VCaP (cell line): ENCODE measurements around the gene HPX.

Experiments
- H3K27ac ChIP-seq: fragments of 450-650 bp; 2 replicates; pipeline ENCODE4 v1.5.1; 2017
- TF ChIP-seq, protein P1 (sequence below): fragments of 450-650 bp; conservative IDR thresholded peaks from 2 replicates; pipeline ENCODE4 v1.5.1; 2017; ENCODE audit warnings: mild to moderate bottlenecking, moderate library complexity

Gene HPX

DNA sequence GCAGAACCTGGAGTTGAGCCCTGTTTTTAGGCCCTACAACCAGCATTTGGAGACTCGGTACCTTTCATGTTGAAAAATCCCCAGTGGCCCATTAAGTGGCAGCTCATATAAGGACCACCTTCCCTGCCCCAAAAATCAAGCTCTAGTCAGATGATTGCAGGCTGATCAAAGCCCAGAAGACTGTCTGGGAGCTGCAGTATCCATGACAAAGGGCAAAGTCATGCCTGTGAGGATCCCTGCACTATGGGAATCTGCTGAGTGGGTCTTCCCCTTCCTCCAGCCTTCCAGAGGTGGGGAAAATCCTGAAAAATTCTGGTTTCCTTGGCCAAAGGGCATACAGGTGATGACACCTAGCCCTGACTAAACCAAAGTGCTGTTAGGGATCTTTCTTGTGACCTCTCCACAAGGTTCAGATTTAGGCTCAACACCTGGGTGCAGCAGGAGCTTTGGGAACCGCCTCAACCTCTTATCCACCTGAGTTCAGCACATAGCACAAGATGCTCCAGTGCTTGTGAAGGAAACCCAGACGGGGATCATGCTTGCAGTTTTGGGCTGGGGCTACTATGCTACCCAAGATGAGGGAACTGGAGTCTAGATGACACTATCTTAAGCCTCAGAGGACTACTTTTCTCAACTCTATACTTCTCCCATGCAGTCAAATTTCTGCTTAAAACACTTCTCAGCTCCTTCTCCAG, 34.2 kb upstream of the HPX start:
- peak overlapping the region; percentile 100 for H3K27ac ChIP-seq
- TF ChIP-seq, protein P1, sequence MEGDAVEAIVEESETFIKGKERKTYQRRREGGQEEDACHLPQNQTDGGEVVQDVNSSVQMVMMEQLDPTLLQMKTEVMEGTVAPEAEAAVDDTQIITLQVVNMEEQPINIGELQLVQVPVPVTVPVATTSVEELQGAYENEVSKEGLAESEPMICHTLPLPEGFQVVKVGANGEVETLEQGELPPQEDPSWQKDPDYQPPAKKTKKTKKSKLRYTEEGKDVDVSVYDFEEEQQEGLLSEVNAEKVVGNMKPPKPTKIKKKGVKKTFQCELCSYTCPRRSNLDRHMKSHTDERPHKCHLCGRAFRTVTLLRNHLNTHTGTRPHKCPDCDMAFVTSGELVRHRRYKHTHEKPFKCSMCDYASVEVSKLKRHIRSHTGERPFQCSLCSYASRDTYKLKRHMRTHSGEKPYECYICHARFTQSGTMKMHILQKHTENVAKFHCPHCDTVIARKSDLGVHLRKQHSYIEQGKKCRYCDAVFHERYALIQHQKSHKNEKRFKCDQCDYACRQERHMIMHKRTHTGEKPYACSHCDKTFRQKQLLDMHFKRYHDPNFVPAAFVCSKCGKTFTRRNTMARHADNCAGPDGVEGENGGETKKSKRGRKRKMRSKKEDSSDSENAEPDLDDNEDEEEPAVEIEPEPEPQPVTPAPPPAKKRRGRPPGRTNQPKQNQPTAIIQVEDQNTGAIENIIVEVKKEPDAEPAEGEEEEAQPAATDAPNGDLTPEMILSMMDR, result no peak

DNA sequence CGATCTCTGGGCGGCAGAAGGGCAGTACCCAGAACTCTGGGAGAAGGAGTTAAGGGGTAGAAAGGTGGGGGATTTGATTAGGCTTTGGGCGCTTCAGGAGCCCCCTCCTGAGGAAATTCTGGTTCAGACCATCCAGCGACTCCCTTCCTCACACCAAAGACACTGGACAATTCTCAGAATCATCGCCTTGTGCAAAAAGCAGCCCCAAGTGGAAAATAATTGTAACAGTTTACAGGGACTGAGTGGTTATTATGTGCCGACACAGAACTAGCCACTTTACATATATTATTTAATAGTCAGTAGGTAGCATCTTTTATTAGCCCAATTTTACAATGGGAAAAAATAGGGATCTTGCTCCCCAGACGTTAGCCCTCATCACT, 33.6 kb upstream of the HPX start:
- peak overlapping the region; percentile 100 for H3K27ac ChIP-seq
- TF ChIP-seq, protein P1, result no peak; the same call in 1 of the 2 replicates

DNA sequence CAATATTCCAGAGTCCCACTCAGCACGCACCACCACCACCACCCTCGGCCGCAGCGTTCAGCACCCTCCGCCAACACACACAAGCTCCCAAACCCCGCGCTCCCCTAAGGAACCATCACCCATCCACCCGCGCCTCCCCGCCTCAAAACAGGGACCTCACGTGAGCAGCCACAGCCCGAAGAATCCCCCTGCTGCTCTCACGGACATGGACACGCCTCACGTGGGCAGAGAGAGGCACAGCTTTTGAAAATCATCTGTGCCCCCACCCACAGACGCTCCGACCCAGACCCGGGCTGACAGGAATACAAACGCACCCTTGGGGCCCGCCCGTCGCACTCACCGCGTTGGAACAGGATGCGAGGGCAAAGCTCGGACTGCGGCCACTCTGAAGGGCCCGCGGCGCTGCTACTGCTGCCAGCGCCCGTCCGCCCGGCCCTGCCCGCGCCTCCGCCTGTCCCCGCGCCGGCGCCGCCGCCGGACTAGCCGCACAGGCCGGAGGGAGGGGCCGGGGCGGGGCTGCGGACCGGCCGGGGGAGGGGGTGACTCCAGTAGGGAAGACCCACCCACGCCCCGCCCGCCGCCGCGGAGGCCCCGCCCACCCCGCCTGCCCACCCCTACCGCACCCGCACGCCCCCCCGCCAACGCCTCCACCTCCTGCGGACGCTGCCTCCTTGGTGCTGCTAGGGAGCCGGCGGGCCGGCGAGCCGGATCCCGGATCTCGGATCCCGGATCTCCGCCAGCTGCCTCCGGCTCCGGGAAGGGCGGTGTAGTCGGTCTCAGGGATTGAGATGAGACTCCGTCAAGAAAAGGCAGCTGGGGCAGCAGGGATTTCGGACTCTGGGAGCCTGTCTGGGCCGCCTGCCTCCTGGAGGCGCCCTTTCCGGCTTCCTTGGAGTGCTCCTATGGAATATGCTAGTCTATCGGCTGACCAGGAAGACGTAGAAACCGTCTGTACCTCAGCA, 32.9 kb upstream of the HPX start, which contains the start of gene TRIM3:
Gene TRIM3, minus strand, starts transcription at position 491 of the 962 bp plus-strand sequence. CDS start 8,246 bp downstream, outside the sequence.
- TF ChIP-seq, protein P1, result peak; percentile 33; the same call in 1 of the 2 replicates
- H3K27ac ChIP-seq, result peak within 1 kb of the TSS; percentile 100

DNA sequence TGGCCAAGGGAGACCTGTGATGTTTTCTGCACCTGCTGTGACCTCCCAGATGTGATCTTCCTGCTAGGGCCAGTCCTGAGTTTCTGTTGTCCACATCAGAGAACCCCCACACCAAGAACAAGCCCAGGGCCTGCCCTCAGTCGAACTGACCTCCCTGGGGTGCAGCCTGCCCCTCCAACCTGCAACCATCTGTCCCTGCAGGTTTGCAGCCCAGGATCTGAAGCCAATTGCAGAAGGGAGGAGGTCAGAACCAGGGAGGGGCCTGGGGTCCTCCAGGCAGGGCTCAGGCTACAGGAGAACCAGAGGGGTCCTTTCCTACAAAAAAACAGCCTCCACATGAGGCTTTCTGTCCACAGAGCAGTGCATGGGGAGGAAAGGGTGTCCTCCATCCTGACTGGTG, 32.1 kb upstream of the HPX start:
- TF ChIP-seq, protein P1, result no peak
- peak overlapping the region; percentile 100 for H3K27ac ChIP-seq

DNA sequence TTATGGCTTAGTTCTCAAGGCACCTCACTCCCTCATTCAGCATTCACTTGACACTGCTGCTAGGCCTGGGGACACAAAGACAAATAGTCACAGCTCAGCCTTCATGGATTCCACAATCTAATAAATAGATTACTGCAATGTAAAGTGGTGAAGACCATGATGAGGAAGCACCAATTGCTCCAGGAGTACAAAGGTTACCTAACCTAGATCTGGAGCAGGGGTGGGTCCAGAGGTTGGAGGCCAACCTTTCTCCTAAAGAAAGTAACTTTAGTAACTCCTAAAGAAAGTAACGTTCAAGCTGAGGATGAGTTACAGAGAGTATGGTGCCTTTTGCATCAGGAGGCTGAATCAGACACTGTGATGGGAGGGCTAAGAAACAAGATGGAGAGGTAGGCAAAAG, 28.8 kb upstream of the HPX start:
- no peak overlapping the region for H3K27ac ChIP-seq
- TF ChIP-seq, protein P1, result no peak

DNA sequence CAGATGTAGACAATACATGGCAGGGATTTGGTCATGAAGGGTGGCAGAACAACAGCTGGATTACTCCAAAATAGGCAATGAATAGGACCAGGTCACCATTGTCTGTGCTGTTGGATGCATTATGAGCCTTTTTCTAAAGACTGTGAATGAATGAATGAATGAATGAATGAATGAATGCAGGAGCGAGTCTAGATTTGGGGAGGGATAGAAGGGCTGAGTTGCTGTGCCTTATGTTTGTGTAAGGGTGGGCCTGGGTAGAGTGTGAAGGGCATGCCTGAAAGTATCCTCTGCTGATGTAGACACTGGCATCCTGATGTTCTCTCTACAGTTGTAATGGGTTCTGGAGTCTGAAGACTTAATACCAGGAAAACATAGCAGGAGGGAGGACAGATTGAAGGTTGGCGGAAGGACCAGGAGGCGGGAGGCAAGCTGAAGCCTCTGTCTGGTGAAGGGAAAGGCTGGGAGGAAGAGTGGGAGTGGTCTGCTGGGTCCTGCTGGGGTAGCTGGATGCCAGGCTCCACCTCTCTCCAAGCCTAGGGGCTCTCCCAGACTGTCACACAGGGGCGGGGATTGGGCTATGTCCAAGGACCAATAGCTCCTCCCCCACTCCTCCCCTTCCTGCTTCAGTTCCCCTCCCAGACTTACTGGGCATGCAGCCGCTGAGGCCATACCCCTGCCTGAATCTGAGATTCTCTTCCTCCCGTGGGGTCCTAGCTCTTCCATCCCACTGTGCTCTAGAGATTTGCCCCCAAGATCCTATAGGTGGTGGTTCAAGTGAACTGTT, 28.1 kb upstream of the HPX start:
- no peak overlapping the region for H3K27ac ChIP-seq
- TF ChIP-seq, protein P1, result no peak
